Gastrocnemius medialis (tissue), 4 donors: ENCODE data around the gene NOB1. TPM values are rescaled to one million over a fixed set of nuclear protein-coding genes. Genes with fewer than 3 reads are reported as not detected.

Experiments used
- ATAC-seq, 2 donors: fragments of 150-250 bp; one replicate each; pipeline ENCODE4 v1.9.1; 2016
- DNase-seq, 2 donors: peaks; one replicate each; pipeline ENCODE4 v3.0.0-alpha.2; 2019
- H3K27ac ChIP-seq, 4 donors: fragments of 200-600 bp; sonication (generic); 1 replicate in 1 of 4; 2 replicates in 3 of 4; pipeline ENCODE4 v1.5.1; 2016 to 2018; ENCODE audit warnings: mild to moderate bottlenecking in 2 of 4, moderate library complexity in 1 of 4
- H3K27me3 ChIP-seq, 3 donors: fragments of 200-600 bp; sonication (generic) in 2 of 3; 1 replicate in 1 of 3; 2 replicates in 2 of 3; pipeline versions ENCODE4 v1.5.1 to v1.6.0; 2016 to 2019; ENCODE audit warnings: mild to moderate bottlenecking in 1 of 3, moderate library complexity in 1 of 3
- H3K36me3 ChIP-seq, 2 donors: fragments of 200-600 bp; sonication (generic) in 1 of 2; one replicate each; pipeline ENCODE4 v1.5.1; 2017 to 2018
- H3K4me1 ChIP-seq, 2 donors: fragments of 200-600 bp; sonication (generic) in 1 of 2; one replicate each; pipeline ENCODE4 v1.5.1; 2016 to 2017; ENCODE audit warnings: mild to moderate bottlenecking in 2 of 2
- H3K4me3 ChIP-seq, 4 donors: fragments of 200-600 bp; sonication (generic) in 3 of 4; 1 replicate in 1 of 4; 2 replicates in 3 of 4; pipeline ENCODE4 v1.5.1; 2016 to 2019; ENCODE audit warnings: mild to moderate bottlenecking in 2 of 4
- H3K9me3 ChIP-seq, 3 donors: fragments of 200-600 bp; sonication (generic) in 2 of 3; 1 replicate in 1 of 3; 2 replicates in 2 of 3; pipeline ENCODE4 v1.5.1; 2016 to 2019
- CTCF ChIP-seq, 5 experiments: fragments of 450-650 bp in 3 of 5; fragments of 200-600 bp in 2 of 5; sonication (generic) in 2 of 5; IDR thresholded peaks in 4 of 5; conservative IDR thresholded peaks in 1 of 5; 1 replicate in 4 of 5; 2 replicates in 1 of 5; pipeline ENCODE4 v1.5.1; 2016 to 2019; ENCODE audit warnings: antibody characterized with exemption in 5 of 5, mild to moderate bottlenecking in 3 of 5, moderate library complexity in 3 of 5
- POLR2A ChIP-seq, 2 donors: fragments of 450-650 bp; IDR thresholded peaks; one replicate each; pipeline ENCODE4 v1.6.1; 2017; ENCODE audit warnings: antibody characterized with exemption in 2 of 2, mild to moderate bottlenecking in 2 of 2, moderate library complexity in 2 of 2
- in situ Hi-C, 4 donors: fragments of 200-750 bp; cut with MboI; loops; one replicate each; pipeline versions ENCODE4 v1.15.0 to v1.8.0; 2017; ENCODE audit warnings: low sequenced_read_pairs in 4 of 4
- intact Hi-C: fragments of 100-400 bp; cut with DNase I; formaldehyde crosslinking; loops from one replicate; pipeline ENCODE4 v1.15.1; 2023; ENCODE audit warnings: low total_unique reads
- total RNA-seq, 4 donors: library from RNA; depleted of rRNA; stranded (reverse); fragments of >200 nt; gene quantifications; one replicate each; pipeline versions ENCODE4 v1.1.0 to v1.2.3, GENCODE V29; 2016

Gene NOB1
- total RNA-seq, 4 donors from 2014 or later = 19.2 to 30.9 (median 24.2) TPM

- H3K27ac ChIP-seq = no peak overlapping the region
- H3K27me3 ChIP-seq = no peaks in the 10 kb centered on the region
- peaks cover 0 to 22% of the 10 kb centered on the region in 2 donors for H3K36me3 ChIP-seq
- H3K4me1 ChIP-seq = no peaks in the 10 kb centered on the region
- no peak overlapping the region for H3K4me3 ChIP-seq
- ATAC-seq (no peak), DNase-seq (no peak)
- in situ Hi-C loops = no loop called here
- intact Hi-C loops = no loop called here
- no peak for TF ChIP-seq POLR2A (IDR thresholded peaks at IDR 0.05)
- TF ChIP-seq CTCF (IDR thresholded peaks at IDR 0.05 in 4 of 5, conservative IDR thresholded peaks at IDR 0.05 in 1 of 5) = no peak
- H3K9me3 ChIP-seq = no peaks in the 10 kb centered on the region
Observed at GRCh38 chr16:69784586-69784985, 29.9 kb upstream of the NOB1 start.

GRCh38 chr16:69781118-69781517 lies 26.4 kb upstream of the NOB1 start:
- ATAC-seq (no peak), DNase-seq (no peak)
- in situ Hi-C loops = no loop called here
- H3K4me3 ChIP-seq = no peak overlapping the region
- H3K9me3 ChIP-seq = no peaks in the 10 kb centered on the region
- no peaks in the 10 kb centered on the region for H3K36me3 ChIP-seq
- TF ChIP-seq CTCF (IDR thresholded peaks at IDR 0.05 in 4 of 5, conservative IDR thresholded peaks at IDR 0.05 in 1 of 5) (no peak), POLR2A (IDR thresholded peaks at IDR 0.05) (no peak)
- intact Hi-C loops = no loop called here
- no peaks in the 10 kb centered on the region for H3K27me3 ChIP-seq
- H3K4me1 ChIP-seq = no peaks in the 10 kb centered on the region
- no peak overlapping the region for H3K27ac ChIP-seq

GRCh38 chr16:69779724-69780123 lies 25.0 kb upstream of the NOB1 start:
- H3K36me3 ChIP-seq = no peaks in the 10 kb centered on the region
- no peaks in the 10 kb centered on the region for H3K4me1 ChIP-seq
- no peak overlapping the region for H3K4me3 ChIP-seq
- ATAC-seq (no peak), DNase-seq (no peak)
- no peaks in the 10 kb centered on the region for H3K27me3 ChIP-seq
- TF ChIP-seq CTCF (IDR thresholded peaks at IDR 0.05 in 4 of 5, conservative IDR thresholded peaks at IDR 0.05 in 1 of 5) (no peak), POLR2A (IDR thresholded peaks at IDR 0.05) (no peak)
- in situ Hi-C loops (no loop called here), intact Hi-C loops (no loop called here)
- H3K27ac ChIP-seq = no peak overlapping the region
- H3K9me3 ChIP-seq = no peaks in the 10 kb centered on the region

- in situ Hi-C loops = no loop called here
- H3K9me3 ChIP-seq = no peaks in the 10 kb centered on the region
- no peak overlapping the region for H3K4me3 ChIP-seq
- DNase-seq (no peak), ATAC-seq (no peak)
- no peak overlapping the region for H3K27ac ChIP-seq
- H3K4me1 ChIP-seq = peaks cover 8 to 9% of the 10 kb centered on the region in 2 donors
- no peaks in the 10 kb centered on the region for H3K27me3 ChIP-seq
- no peaks in the 10 kb centered on the region for H3K36me3 ChIP-seq
- TF ChIP-seq POLR2A (IDR thresholded peaks at IDR 0.05) (no peak), CTCF (IDR thresholded peaks at IDR 0.05 in 4 of 5, conservative IDR thresholded peaks at IDR 0.05 in 1 of 5) (no peak)
- intact Hi-C loops = no loop called here
Observed at GRCh38 chr16:69775563-69775962, 20.8 kb upstream of the NOB1 start.

GRCh38 chr16:69773260-69773947 lies 18.7 kb upstream of the NOB1 start:
- TF ChIP-seq POLR2A (IDR thresholded peaks at IDR 0.05) (no peak), CTCF (IDR thresholded peaks at IDR 0.05 in 4 of 5, conservative IDR thresholded peaks at IDR 0.05 in 1 of 5) (no peak)
- Histone ChIP-seq H3K27me3 (no peaks in the 10 kb centered on the region), H3K27ac (no peak overlapping the region), H3K36me3 (no peaks in the 10 kb centered on the region), H3K4me3 (no peak overlapping the region), H3K4me1 (peaks cover 8 to 9% of the 10 kb centered on the region in 2 donors), H3K9me3 (no peaks in the 10 kb centered on the region)
- no peak for ATAC-seq
- in situ Hi-C loops = loop anchor here in 1 of 4 donors (25.0 kb wide), 1 partner anchor 386 kb away; the partner anchor contains the start of gene TERF2
- no peak for DNase-seq
- intact Hi-C loops = no loop called here
